HEK293 (cell line): Measurements from ENCODE around the gene FLT4.

Experiments used
- CTCF ChIA-PET: fragments of 350-600 bp; formaldehyde crosslinking; extraction: SDS; loops from one replicate; lab custom pipeline; 2021; ENCODE audit warnings: antibody characterized with exemption; lab: Yijun Ruan, JAX
- POLR2A ChIA-PET: fragments of 300-600 bp; formaldehyde crosslinking; extraction: SDS; loops from one replicate; lab custom pipeline; 2020; ENCODE audit warnings: antibody characterized with exemption, inconsistent platforms; lab: Yijun Ruan, JAX
- H3K27ac ChIP-seq: fragments of 200-500 bp; sonication (Bioruptor generic); 2 replicates; pipeline ENCODE4 v1.5.1; 2014; ENCODE audit warnings: low read depth, low read length, control low read depth, inconsistent platforms; ENCODE audit errors: extremely low read depth
- H3K36me3 ChIP-seq, 2 experiments: fragments of 200-500 bp in 1 of 2; sonication (Bioruptor generic) in 1 of 2; 1 replicate in 1 of 2; 2 replicates in 1 of 2; pipeline ENCODE4 v1.5.1; 2014 to 2017; ENCODE audit warnings: inconsistent platforms in 2 of 2, low read length in 2 of 2; ENCODE audit not compliant: control insufficient read depth in 2 of 2, insufficient read depth in 1 of 2
- H3K4me1 ChIP-seq: fragments of 200-500 bp; sonication (Bioruptor generic); 2 replicates; pipeline ENCODE4 v1.5.1; 2014; ENCODE audit warnings: mild to moderate bottlenecking, low read length, inconsistent platforms; ENCODE audit not compliant: control insufficient read depth, insufficient read depth
- H3K4me3 ChIP-seq: 2 replicates; pipeline ENCODE4 v1.5.1; 2011; ENCODE audit warnings: low read depth, mild to moderate bottlenecking, control low read depth, low read length, moderate library complexity
- H3K9me3 ChIP-seq: fragments of 200-500 bp; sonication (Bioruptor generic); 2 replicates; pipeline ENCODE4 v1.5.1; 2014; ENCODE audit warnings: low read depth, low read length, inconsistent platforms; ENCODE audit not compliant: control insufficient read depth, insufficient read depth
- GLIS2 ChIP-seq: fragments of 450-650 bp; formaldehyde crosslinking; IDR thresholded peaks from 2 replicates; pipeline ENCODE4 v1.5.1; 2016; ENCODE audit warnings: missing biosample characterization, missing genetic modification characterization
- HOXD13 ChIP-seq: sonication (generic); formaldehyde crosslinking; IDR thresholded peaks from 2 replicates; pipeline ENCODE4 v1.8.0; 2022; ENCODE audit warnings: missing genetic modification reagents, borderline replicate concordance
- MYNN ChIP-seq: fragments of 450-650 bp; formaldehyde crosslinking; IDR thresholded peaks from 2 replicates; pipeline ENCODE4 v1.5.1; 2016; ENCODE audit warnings: missing biosample characterization, missing genetic modification characterization, borderline replicate concordance
- SCRT2 ChIP-seq: fragments of 450-650 bp; formaldehyde crosslinking; IDR thresholded peaks from 2 replicates; pipeline ENCODE4 v1.5.1; 2016; ENCODE audit warnings: missing biosample characterization, missing genetic modification characterization
- SETDB1 ChIP-seq: IDR thresholded peaks from one replicate; pipeline ENCODE4 v1.6.1; 2017; ENCODE audit warnings: mild to moderate bottlenecking, low read length, moderate library complexity, mixed read lengths; ENCODE audit not compliant: insufficient read length
- YY2 ChIP-seq: fragments of 450-650 bp; formaldehyde crosslinking; IDR thresholded peaks from 2 replicates; pipeline ENCODE4 v1.5.1; 2016; ENCODE audit warnings: missing biosample characterization, missing genetic modification characterization
- ZBTB7A ChIP-seq: fragments of 450-650 bp; formaldehyde crosslinking; IDR thresholded peaks from 2 replicates; pipeline ENCODE4 v1.5.1; 2016; ENCODE audit warnings: low read depth, missing biosample characterization, missing genetic modification characterization
- ZIC2 ChIP-seq: fragments of 450-650 bp; formaldehyde crosslinking; IDR thresholded peaks from 2 replicates; pipeline ENCODE4 v1.5.1; 2016; ENCODE audit warnings: missing biosample characterization, missing genetic modification characterization
- ZNF202 ChIP-seq: fragments of 450-650 bp; formaldehyde crosslinking; IDR thresholded peaks from 2 replicates; pipeline ENCODE4 v1.5.1; 2016; ENCODE audit warnings: missing biosample characterization, missing genetic modification characterization, borderline replicate concordance
- ZNF214 ChIP-seq: fragments of 450-650 bp; formaldehyde crosslinking; IDR thresholded peaks from 2 replicates; pipeline ENCODE4 v1.5.1; 2017; ENCODE audit warnings: missing biosample characterization, mild to moderate bottlenecking, missing genetic modification characterization, borderline replicate concordance
- ZNF324 ChIP-seq: fragments of 450-650 bp; formaldehyde crosslinking; IDR thresholded peaks from 2 replicates; pipeline ENCODE4 v1.5.1; 2016; ENCODE audit warnings: missing biosample characterization, missing genetic modification characterization
- ZNF350 ChIP-seq: fragments of 450-650 bp; formaldehyde crosslinking; IDR thresholded peaks from 2 replicates; pipeline ENCODE4 v1.5.0; 2017; ENCODE audit warnings: missing biosample characterization, mild to moderate bottlenecking, missing genetic modification characterization
- ZNF544 ChIP-seq: fragments of 450-650 bp; formaldehyde crosslinking; IDR thresholded peaks from 2 replicates; pipeline ENCODE4 v1.5.0; 2017; ENCODE audit warnings: missing biosample characterization, missing genetic modification characterization
- ZNF654 ChIP-seq: fragments of 450-650 bp; formaldehyde crosslinking; IDR thresholded peaks from 2 replicates; pipeline ENCODE4 v1.5.1; 2016; ENCODE audit warnings: low read depth, missing biosample characterization, missing genetic modification characterization
- ZNF701 ChIP-seq: fragments of 450-650 bp; formaldehyde crosslinking; IDR thresholded peaks from 2 replicates; pipeline ENCODE4 v1.5.1; 2016; ENCODE audit warnings: missing biosample characterization, missing genetic modification characterization
- ZNF707 ChIP-seq: fragments of 450-650 bp; formaldehyde crosslinking; IDR thresholded peaks from 2 replicates; pipeline ENCODE4 v1.5.1; 2016; ENCODE audit warnings: missing biosample characterization, missing genetic modification characterization
- ZNF768 ChIP-seq: fragments of 450-650 bp; formaldehyde crosslinking; IDR thresholded peaks from 2 replicates; pipeline ENCODE4 v1.5.1; 2018; ENCODE audit warnings: missing biosample characterization, mild to moderate bottlenecking, missing genetic modification characterization
- ZNF777 ChIP-seq: fragments of 450-650 bp; formaldehyde crosslinking; IDR thresholded peaks from 2 replicates; pipeline ENCODE4 v1.5.1; 2017; ENCODE audit warnings: missing biosample characterization, missing genetic modification characterization, borderline replicate concordance
- ZSCAN23 ChIP-seq: fragments of 450-650 bp; formaldehyde crosslinking; IDR thresholded peaks from 2 replicates; pipeline ENCODE4 v1.5.1; 2016; ENCODE audit warnings: missing biosample characterization, missing genetic modification characterization
- TF ChIP-seq, protein P1 (sequence below): fragments of 450-650 bp; formaldehyde crosslinking; IDR thresholded peaks from 2 replicates; pipeline ENCODE4 v1.5.1; 2017; ENCODE audit warnings: missing biosample characterization, missing genetic modification characterization
- TF ChIP-seq, protein P2 (sequence below): fragments of 450-650 bp; formaldehyde crosslinking; conservative IDR thresholded peaks from 2 replicates; pipeline ENCODE4 v1.5.1; 2016; ENCODE audit warnings: low read depth, missing biosample characterization, missing genetic modification characterization

The FLT4 gene

DNA sequence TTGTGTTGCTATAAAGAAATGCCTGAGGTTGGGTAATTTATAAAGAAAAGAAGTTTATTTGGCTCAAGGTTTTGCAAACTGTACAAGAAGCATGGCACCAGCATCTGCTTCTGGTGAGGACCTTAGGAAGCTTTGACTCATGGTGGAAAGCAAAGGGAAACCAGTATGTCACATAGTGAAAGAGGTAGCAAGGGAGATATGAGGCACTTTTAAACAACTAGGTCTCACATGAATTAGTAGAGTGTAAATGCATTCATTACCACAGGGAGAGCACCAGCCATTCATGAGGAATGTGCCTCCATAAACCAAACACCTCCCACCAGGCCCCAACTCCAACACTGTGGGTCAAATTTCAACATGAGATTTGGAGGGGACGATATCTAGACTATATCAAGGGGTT lies 49.6 kb upstream of the FLT4 start (continued):
- TF ChIP-seq MYNN (tag by site-specific recombination) (no peak), ZBTB7A (no peak)

DNA sequence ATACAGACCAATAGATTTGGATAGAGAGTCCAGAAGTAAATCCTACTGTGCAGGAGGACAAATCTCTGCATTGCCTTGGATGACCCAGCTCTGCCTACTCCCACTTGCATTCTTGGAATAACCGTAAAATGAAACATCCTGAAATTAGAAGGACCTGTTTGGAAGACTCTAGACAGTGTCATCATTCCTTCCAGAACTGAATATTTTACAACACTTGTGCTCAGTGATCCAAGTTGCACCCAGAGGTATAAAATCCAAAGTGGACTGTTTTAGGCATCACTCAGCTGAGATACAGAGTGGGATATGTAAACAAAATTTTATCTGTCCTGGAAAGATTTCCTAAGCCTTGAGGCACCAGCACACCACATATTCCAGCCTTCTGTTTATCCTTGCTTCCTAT lies 46.7 kb upstream of the FLT4 start:
- no peak for TF ChIP-seq ZNF324
- no peak for TF ChIP-seq ZNF202 (tag by site-specific recombination)
- TF ChIP-seq ZNF701, result no peak
- TF ChIP-seq, protein P1, sequence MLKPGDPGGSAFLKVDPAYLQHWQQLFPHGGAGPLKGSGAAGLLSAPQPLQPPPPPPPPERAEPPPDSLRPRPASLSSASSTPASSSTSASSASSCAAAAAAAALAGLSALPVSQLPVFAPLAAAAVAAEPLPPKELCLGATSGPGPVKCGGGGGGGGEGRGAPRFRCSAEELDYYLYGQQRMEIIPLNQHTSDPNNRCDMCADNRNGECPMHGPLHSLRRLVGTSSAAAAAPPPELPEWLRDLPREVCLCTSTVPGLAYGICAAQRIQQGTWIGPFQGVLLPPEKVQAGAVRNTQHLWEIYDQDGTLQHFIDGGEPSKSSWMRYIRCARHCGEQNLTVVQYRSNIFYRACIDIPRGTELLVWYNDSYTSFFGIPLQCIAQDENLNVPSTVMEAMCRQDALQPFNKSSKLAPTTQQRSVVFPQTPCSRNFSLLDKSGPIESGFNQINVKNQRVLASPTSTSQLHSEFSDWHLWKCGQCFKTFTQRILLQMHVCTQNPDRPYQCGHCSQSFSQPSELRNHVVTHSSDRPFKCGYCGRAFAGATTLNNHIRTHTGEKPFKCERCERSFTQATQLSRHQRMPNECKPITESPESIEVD (tag by site-specific recombination), result no peak
- no peak for TF ChIP-seq GLIS2 (tag by site-specific recombination)
- TF ChIP-seq SETDB1, result peak; percentile 34
- H3K27ac ChIP-seq, result no peak overlapping the region
- no peaks in the 10 kb centered on the region for H3K4me1 ChIP-seq
- no peak overlapping the region for H3K4me3 ChIP-seq
- ChIA-PET CTCF (interaction anchor here (3.5 kb wide), 1 partner anchor 22 kb away, joined by 15 read pairs; no protein-coding TSS in a partner anchor), POLR2A (no interaction called here)
- no peaks in the 10 kb centered on the region for H3K9me3 ChIP-seq
- H3K36me3 ChIP-seq, result no peaks in the 10 kb centered on the region

DNA sequence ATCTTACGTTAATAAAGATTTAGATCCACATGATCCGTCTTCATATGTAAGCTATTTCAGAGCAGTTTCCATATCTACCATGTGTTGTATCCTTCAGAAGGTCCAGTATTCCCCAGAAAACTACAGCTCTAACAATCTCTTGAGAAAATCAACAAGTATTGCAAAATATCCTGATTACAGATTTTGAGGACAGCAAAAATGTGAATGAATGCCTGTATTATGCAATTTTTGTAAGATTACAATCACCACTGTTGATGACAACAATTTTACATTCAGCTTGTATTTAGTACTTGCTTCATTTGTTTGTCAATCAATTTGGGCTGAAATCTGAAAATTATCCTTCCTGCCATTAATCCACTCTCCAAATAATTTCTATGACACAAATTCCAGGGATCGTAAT lies 43.0 kb upstream of the FLT4 start:
- POLR2A ChIA-PET, result no interaction called here
- TF ChIP-seq ZNF654 (no peak), SCRT2 (0 out of 2 replicates have a peak, but pooled peaks have one; percentile 25)
- no peaks in the 10 kb centered on the region for H3K9me3 ChIP-seq
- no peak overlapping the region for H3K27ac ChIP-seq
- CTCF ChIA-PET, result interaction anchor here (0.6 to 0.8 kb wide), 3 partner anchors 23 to 415 kb away, joined by 3 read pairs; no protein-coding TSS in a partner anchor
- H3K4me1 ChIP-seq, result no peaks in the 10 kb centered on the region
- no peaks in the 10 kb centered on the region for H3K36me3 ChIP-seq
- H3K4me3 ChIP-seq, result no peak overlapping the region

DNA sequence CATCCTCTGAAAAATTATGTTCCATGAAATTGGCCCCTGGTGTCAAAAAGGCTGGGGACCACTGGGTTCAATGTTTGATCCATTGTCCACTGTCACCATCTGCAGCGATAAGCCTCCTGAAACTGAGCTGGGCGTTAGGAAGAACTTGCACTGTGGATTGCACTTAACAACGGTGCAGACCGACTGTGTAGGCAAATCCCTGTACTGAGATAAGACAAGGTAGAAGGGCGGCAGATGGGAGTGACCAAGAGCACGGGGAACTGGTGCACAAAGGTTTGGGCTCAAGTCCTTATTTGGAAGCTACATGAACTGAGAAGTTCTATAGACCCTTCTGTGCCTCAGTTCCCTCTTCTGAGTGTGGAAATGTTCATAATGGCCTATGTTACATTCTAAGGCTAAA lies 41.6 kb upstream of the FLT4 start:
- Histone ChIP-seq H3K4me1 (no peaks in the 10 kb centered on the region), H3K27ac (no peak overlapping the region), H3K36me3 (no peaks in the 10 kb centered on the region), H3K9me3 (no peaks in the 10 kb centered on the region), H3K4me3 (no peak overlapping the region)
- CTCF ChIA-PET, result interaction anchor here (1.5 kb wide), 1 partner anchor 28 kb away, joined by 3 read pairs; no protein-coding TSS in a partner anchor
- POLR2A ChIA-PET, result no interaction called here
- TF ChIP-seq YY2 (tag by site-specific recombination) (no peak), ZNF707 (tag by site-specific recombination) (no peak), HOXD13 (CRISPR knock-in tag) (no peak), ZSCAN23 (tag by site-specific recombination) (no peak), ZNF350 (tag by site-specific recombination) (no peak), ZNF544 (tag by site-specific recombination) (no peak), ZNF777 (tag by site-specific recombination) (no peak), ZNF768 (tag by site-specific recombination) (no peak), ZNF214 (tag by site-specific recombination) (no peak), ZIC2 (tag by site-specific recombination) (no peak)
- TF ChIP-seq, protein P2, sequence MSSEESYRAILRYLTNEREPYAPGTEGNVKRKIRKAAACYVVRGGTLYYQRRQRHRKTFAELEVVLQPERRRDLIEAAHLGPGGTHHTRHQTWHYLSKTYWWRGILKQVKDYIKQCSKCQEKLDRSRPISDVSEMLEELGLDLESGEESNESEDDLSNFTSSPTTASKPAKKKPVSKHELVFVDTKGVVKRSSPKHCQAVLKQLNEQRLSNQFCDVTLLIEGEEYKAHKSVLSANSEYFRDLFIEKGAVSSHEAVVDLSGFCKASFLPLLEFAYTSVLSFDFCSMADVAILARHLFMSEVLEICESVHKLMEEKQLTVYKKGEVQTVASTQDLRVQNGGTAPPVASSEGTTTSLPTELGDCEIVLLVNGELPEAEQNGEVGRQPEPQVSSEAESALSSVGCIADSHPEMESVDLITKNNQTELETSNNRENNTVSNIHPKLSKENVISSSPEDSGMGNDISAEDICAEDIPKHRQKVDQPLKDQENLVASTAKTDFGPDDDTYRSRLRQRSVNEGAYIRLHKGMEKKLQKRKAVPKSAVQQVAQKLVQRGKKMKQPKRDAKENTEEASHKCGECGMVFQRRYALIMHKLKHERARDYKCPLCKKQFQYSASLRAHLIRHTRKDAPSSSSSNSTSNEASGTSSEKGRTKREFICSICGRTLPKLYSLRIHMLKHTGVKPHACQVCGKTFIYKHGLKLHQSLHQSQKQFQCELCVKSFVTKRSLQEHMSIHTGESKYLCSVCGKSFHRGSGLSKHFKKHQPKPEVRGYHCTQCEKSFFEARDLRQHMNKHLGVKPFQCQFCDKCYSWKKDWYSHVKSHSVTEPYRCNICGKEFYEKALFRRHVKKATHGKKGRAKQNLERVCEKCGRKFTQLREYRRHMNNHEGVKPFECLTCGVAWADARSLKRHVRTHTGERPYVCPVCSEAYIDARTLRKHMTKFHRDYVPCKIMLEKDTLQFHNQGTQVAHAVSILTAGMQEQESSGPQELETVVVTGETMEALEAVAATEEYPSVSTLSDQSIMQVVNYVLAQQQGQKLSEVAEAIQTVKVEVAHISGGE (tag by site-specific recombination), result no peak
